ENCODE data around the gene TNFSF12.
"Not testable (repeated sequence)": the region's sequence is repeated elsewhere in the genome, so short reads cannot be mapped to it uniquely, and the experiment has no call there.

Gene TNFSF12

DNA sequence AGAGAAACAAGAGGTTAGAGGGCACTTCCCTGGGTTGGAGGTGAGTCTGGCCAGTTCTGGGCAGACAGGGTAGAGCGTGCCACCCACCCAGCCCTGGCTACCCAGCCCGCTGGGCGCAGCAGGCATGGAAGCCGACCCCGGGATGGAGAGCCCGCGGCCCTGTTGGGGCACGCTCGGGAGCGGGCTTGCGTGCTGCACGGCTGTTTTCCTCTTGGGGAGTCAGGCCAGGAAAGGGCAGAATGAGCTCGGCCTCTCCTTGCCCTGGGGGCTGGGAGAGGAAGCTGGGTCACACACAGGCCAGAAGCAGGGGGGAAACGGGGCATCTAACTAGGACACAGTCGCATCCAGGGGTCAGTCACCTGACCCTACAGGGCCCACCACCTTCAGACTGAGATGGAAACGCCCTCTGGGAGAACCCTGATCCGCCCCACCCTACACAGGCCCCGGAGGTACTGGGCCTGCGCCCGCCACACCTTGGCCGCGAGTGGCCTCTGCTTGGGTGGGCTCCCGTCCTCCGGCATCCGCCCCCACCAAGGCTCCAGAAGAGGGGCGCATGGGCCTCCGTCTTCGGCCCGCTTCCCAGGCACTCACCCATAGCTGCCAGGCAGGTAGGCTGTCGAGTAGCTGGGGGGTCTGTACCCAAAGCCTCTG is 39.8 kb downstream of the TNFSF12 start:
- DNase-seq, result no peak

DNA sequence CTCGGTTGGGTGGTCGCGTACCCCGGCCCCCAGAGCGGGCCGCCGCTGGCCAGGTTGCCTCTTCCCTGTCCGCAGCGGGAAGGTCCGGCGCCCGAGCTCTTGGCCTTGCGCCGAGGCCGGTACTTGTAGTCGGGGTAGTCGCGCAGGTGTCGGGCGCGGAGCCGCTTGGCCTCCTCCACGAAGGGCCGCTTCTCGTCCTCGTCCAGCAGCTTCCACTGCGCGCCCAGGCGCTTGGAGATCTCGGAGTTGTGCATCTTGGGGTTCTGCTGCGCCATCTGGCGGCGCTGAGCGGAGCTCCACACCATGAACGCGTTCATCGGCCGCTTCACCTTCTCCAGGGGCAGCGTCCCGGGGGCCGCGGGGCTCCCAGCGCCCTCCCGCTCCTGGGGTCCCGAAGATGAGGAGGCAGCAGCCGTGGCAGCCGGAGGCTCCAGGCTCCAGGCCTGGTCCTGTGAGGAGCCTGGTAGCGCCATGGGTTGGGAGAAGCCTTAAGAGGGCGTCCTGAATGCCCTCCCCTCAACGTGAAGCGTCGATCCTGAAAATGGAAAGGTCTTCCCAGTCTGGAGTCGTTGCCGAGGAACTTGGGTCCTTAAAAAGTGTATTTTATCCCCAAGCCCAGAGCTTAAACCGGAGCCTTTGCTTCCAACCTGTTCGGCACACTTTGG is 40.5 kb downstream of the TNFSF12 start:
- DNase-seq, result peak; percentile 80 to 81

DNA sequence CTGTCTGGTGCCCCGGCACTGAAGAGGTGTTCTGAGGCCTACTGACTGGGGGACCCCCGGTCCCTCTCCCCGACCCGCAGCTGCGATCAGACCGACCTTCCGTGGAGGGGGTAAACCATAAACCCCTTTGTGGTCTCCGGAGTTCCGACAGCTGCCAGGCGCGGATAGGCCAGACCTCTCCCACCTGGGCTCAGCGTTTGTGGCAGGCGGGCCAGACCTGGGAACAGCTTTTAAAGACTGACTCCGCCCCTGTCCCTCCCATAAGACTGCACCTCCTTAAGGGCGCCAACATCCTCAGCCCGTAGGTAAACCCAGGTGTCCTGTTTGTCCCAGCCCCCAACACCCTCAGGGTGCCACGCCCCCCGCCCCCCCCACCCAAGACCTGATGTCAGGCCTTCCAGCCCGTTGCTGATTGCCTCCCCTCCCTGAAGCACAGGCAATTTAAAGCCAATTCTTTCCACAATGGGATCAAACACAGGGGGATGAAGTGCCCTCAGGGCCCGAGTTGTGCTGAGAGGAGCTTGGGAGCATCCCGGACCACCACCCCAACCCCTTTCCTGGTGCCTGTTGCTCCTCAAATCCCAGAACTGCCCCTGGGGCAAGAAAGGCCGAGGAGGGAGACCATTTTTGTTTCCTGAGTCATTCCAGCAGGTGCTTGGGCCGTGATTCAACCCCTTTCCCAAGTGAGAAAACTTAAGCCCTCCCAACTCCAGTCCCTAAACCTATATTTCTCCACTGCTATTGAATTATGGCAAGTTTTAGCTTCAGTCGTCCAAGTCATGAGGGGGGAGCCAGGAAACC is 41.2 kb downstream of the TNFSF12 start, which contains the start of gene SOX15:
SOX15 (minus strand) TSS at position 204 of the 801 bp plus-strand sequence. CDS start 418 bp downstream, outside the sequence.
- DNase-seq, result no peak

- no peak for DNase-seq
Observed at GRCh38 chr17:7590743-7591142, 41.9 kb downstream of the TNFSF12 start.

DNA sequence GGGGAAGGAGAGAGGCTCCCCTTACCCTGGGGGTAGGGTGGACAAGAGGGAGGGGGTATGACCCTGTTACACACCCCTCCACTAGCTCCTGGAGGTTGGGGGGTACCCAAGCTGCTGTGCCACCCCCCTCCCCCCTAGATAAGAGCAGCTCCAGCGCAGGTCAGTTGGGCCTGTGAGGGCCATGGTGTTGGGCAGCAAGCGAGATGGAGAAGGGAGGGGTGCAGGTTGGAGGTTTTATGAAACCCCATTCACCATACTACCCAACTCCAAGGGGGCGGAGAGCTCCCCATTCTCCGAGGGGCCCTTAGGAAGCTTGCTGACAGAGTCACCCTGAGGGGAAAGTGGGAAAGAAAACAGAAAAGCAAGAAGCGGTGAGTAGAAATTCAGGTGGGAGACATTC is 42.7 kb downstream of the TNFSF12 start:
- DNase-seq, result no peak

DNA sequence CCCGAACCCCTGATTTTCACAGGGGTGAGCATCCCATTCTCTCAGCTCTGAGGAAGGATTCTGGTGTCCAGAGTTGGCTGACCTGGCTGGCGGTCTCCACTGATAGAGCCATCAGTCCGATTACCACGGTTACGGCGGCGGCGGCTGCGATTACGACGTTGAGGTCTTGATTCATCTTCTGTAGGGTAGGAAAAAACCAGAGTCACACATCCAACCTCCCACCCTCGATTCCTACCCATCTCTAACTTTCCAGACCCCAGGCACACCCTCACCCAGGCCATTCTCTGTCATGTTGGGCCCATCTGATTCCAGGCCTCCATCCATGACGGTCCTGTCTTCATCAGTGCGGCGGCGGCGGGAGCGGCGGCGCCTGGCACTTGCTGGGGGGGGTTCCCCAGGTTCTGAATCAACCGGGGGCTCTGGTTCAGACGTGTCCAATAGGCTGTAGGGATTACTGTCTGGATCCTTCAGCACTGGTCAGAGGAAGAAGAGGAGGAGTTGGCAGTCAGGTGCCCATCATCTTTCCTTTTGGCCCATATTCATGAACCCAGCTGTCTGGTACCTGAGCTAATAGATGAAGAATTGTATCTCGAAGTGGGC is 43.7 kb downstream of the TNFSF12 start:
- DNase-seq, result no peak

DNA sequence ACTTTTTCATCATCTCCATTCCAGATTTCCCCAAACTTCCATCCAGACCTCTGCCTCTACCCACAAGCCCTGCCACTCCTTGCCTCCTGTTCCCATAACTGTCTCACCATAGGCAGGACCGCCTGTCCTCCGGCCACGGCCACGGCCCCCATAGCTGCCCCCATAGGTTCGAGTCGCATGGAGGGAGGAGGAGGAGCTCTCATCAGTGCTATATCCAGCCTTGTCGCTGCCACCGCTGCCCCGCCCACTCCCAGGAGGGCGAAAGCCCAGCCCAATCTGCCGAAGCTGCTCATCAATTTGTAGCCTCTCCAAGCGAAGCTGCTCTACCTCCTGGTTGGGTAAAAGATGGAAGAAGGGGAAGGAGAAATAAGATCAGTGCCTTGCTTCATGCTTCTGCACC is 44.4 kb downstream of the TNFSF12 start:
- DNase-seq, result peak in 1 of 2 experiments; percentile 19

DNA sequence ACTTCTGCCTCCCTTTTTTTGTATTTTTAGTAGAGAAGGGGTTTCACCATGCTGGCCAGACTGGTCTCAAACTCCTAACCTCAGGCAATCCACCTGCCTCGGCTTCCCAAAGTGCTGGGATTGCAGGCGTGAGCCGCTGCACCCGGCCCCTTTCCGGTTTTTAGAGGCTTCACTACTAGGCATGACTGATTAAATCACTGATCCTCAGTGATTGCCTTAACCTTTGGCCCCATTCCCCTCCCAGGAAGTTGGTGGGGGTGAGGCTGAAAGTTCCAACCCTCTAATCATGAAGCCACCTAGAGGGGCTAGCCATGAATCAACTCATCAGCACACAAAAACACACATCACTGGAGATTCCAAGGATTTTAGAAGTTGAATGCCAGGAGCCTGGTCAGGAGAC is 48.7 kb downstream of the TNFSF12 start:
- DNase-seq, result not testable (repeated sequence)

- no peak for DNase-seq
Observed at GRCh38 chr17:7606280-7606679, 57.4 kb downstream of the TNFSF12 start.
